Bone marrow (tissue), 2 donors: Measurements from ENCODE around the gene PPP2R3A.
"Not testable (repeated sequence)": the region's sequence is repeated elsewhere in the genome, so short reads cannot be mapped to it uniquely, and the experiment has no call there.

Experiments
- DNase-seq, 2 donors: peaks; one replicate each; lab custom pipeline; 2025; lab: John Stamatoyannopoulos, UW

The PPP2R3A gene, protein sequence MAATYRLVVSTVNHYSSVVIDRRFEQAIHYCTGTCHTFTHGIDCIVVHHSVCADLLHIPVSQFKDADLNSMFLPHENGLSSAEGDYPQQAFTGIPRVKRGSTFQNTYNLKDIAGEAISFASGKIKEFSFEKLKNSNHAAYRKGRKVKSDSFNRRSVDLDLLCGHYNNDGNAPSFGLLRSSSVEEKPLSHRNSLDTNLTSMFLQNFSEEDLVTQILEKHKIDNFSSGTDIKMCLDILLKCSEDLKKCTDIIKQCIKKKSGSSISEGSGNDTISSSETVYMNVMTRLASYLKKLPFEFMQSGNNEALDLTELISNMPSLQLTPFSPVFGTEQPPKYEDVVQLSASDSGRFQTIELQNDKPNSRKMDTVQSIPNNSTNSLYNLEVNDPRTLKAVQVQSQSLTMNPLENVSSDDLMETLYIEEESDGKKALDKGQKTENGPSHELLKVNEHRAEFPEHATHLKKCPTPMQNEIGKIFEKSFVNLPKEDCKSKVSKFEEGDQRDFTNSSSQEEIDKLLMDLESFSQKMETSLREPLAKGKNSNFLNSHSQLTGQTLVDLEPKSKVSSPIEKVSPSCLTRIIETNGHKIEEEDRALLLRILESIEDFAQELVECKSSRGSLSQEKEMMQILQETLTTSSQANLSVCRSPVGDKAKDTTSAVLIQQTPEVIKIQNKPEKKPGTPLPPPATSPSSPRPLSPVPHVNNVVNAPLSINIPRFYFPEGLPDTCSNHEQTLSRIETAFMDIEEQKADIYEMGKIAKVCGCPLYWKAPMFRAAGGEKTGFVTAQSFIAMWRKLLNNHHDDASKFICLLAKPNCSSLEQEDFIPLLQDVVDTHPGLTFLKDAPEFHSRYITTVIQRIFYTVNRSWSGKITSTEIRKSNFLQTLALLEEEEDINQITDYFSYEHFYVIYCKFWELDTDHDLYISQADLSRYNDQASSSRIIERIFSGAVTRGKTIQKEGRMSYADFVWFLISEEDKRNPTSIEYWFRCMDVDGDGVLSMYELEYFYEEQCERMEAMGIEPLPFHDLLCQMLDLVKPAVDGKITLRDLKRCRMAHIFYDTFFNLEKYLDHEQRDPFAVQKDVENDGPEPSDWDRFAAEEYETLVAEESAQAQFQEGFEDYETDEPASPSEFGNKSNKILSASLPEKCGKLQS (N-terminal part only)

GRCh38 chr3:135965506-135966270 lies at the start of gene PPP2R3A:
PPP2R3A (plus strand) TSS chr3:135965728; CDS start chr3:136001499, 35,771 bp downstream.
- peak in 1 of 2 donors; percentile 62 for DNase-seq

DNA sequence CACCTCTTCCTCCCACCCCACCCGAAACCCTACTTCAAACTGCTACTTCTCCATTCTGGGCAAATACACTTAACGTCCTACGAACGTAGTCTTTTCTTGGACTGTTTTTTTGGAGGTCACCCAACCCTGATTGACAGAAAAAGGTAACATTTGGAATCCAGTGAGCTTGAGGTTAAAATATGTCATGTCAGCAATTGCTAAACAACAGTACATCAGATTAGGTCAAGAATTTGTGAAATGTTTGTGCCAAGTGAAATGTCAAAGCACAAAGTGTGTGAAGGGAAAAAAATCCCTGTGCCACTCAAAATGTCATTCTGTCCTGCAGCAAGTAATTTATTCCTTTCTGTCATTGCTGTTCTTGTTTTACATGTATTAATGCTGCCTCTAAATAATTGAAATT lies 49.2 kb upstream of the PPP2R3A start:
- DNase-seq = no peak

- no peak for DNase-seq
Observed at GRCh38 chr3:135917076-135917475, 48.5 kb upstream of the PPP2R3A start.

DNA sequence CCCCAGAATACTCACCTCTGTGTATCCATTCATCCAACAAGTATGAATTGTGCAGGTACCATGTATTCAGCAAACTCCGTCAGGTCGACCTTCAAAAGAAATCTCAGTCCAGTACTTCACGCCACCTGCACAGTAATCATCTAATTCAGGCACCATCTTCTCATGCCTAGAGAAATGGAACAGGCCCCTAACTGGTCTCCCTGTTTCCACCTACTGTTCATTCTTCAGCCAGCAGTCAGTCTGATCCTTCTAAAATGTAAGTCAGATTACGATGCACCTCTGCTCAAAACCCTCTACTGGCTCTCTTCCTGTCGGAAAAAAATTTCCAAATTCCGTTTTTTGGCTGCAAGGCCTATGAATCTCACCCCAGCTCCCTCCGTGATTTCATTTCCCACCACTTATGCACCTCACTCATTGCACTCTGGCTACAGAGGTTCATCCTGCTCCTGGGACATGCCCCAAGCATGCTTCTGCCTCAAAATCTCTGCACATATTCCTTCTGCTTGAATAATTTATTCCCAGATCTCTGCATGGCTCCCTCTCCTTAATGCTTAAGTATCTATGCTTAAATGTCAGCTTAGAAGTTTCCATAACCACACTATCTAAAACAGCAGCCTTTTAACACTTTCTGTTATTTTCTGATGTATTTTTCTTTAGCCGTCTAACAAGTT lies 47.5 kb upstream of the PPP2R3A start:
- DNase-seq = no peak

DNA sequence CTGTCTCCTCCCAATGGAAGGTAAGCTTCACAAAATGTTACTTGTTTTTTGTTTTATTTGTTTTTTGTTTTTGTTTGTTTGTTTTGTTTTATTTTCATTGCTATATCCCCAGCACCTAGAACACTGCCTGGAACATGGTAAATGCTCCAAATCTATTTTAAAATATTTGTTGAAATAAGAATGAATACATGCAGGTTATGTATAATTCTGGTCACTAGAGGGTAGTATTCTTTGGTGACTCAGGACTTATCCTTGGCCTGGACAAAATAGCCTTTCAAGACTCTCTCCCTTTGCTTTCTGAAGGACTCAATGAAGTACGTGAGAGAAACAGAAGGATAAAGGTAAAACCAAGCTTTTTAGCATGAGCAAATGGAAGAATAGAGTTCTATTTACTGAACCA lies 46.9 kb upstream of the PPP2R3A start:
- no peak for DNase-seq

DNA sequence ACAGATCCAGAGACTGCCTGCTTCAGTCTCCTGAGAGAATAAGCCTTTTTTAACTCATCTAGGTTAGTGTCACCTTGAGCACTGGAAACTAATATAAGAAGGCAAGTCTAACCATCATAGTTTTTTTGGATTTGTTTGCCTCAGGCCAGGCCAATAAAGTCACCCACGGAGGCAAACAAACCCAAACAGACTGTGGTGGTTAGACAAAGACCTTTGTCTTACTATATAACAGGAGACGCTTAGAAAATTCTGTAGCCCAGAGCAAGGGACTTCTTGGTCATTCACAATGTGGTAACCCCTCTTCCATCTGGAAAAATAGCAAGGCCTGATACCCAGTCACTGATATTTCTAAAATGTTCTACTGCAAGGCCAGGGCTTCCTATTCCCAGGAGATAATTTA lies 45.3 kb upstream of the PPP2R3A start:
- DNase-seq = no peak

GRCh38 chr3:135922903-135923250 lies 42.7 kb upstream of the PPP2R3A start:
- no peak for DNase-seq

DNA sequence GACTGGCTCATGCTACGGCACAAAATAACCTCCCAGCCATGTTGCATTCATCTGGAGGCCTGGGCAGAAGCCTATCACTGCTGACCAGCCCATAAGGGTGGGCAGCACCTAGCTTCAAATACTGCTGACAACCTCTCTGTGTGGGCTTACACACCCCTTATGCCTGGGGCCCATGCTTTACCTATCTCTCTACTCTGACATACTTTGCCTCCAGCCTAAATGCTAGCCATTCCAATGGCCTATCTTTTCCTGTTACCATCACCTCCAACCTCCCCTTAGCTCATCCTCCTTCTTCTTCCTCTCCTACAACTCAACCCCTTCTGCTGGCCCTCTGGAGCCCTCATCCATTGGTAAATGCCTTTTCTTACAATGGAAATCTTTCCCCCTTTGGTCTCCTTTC lies 41.0 kb upstream of the PPP2R3A start:
- no peak for DNase-seq

DNA sequence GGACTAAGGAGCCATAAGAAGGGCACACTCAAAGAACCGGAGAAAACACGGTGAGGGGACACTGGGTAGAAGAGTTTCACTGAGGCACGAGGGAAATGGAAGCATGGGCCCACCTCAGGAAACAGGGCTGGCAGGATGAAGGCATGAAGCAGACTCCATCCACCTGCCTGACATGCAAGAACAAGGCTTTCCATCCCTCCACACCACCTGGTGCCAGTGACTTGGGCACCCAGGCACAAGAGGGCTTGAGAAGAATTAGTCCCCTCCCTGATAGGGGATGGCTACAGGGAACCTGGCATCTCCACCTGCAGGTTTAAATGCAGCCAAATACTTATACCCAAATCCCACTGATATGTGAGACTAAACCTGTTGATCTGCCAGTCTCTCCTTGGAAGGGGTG lies 38.9 kb upstream of the PPP2R3A start:
- no peak for DNase-seq

DNA sequence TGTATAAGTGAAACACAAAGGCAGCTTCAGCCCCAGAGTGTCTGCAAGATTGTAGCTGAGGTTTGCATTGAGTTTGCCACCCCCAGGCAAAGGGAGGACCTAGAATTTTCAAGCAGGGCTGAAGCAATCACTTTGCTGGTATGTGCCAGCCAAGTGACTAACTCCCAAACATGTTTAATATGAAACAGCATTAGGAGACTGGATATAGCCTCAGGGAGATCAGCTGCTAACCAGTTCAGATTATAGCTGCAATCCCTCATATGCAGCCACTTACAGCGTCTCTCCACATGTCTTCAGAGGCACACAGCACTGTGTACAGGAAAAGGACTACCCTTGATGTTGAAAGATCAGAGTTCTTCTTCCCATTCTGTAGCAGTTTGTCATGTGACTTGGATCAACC lies 38.4 kb upstream of the PPP2R3A start:
- no peak for DNase-seq

DNA sequence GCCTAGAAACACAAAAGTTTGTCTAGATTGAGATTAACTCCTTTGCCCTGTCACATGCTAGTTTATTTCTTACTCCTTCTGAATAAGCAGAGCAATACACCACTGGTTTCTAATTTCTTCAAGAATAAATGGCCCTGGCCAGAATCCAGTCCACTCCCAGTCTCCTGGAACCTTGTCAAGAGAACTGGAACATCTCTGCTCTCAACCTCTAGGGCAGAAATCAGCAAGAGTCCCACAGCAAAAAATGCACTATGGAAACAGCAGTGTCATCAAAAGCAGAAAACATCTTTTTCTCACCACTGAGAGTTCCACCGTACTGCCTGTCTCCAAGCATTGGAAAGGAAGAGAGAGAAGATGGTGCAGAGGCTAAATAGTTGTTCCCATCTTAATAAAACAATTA lies 35.9 kb upstream of the PPP2R3A start:
- no peak for DNase-seq

- no peak for DNase-seq
Observed at GRCh38 chr3:135930255-135930654, 35.3 kb upstream of the PPP2R3A start.

DNA sequence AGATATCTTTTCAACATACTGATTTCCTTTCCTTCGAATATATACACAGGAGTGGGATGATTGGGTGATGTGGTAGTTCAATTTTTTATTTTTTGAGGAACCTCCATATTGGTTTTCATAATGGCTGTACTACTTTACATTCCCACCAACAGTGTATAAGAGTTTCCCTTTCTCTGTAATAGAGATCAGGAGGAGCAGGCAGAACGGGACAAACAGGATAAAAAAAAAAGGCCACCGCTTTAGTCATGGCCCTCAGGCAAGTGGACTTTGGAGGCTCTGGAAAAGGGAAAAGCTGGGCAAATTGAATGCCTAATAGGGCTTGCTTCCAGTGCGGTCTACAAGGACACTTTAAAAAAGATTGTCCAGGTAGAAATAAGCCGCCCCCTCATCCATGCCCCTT lies 30.4 kb upstream of the PPP2R3A start:
- not testable (repeated sequence) for DNase-seq

GRCh38 chr3:135937766-135938165 lies 27.8 kb upstream of the PPP2R3A start:
- not testable (repeated sequence) for DNase-seq

- no peak for DNase-seq
Observed at GRCh38 chr3:135944831-135945230, 20.7 kb upstream of the PPP2R3A start.

DNA sequence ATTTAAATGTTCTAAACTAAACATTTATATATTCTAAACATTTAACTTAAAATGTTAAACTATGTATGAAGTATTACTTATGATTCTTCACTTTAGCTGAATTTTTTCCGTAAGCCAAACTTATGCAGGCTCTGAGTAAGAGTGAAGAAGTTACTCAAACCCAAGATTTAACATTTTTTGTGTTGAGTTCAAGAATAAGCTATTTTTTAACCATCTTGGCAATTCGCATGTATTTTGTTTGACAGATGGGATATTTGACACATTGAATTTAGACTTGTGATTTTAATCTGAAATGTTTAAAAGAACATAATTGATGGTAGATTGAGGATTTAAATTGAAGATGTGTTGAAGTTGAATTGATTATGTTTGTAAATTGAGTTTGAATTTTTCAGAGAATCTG lies 14.6 kb upstream of the PPP2R3A start:
- DNase-seq = no peak

DNA sequence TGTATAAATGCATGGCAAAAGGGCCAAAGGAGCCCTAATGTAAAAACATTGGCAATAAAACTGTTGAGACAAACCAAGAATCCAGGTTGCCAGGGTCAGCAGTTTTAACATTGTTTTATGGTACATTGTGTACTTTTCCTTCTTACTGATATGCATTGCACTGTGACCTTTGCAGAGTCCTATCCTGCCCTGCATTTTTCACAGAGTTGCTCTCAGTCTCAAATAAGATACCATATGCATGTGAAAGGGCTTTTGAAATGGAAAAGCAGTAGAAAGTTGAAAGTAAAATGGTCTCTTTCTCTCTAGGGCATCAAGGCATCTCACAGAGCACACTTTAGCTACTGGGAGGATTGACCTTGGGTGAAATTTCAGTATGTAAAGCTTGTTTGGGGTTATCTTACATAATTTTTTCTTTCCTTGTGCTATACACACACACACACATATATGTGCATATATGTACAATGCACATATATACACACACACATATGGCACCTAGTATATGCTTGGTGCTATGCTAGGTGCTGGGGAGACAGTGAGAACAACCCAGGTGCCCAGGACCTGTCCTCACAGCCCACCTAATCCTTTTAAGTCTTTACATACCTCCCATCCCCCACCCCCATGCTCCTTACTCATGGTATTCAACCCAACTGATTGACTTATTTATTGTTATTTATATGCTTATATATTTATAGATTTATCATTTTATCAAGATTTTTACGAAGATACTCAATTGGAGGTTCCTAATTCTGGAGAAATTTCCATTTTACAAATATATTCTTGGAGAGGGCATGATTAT lies 1.2 kb upstream of the PPP2R3A start:
- DNase-seq = no peak

GRCh38 chr3:135965129-135965505 lies 411 bp upstream of the PPP2R3A start:
- DNase-seq = no peak

DNA sequence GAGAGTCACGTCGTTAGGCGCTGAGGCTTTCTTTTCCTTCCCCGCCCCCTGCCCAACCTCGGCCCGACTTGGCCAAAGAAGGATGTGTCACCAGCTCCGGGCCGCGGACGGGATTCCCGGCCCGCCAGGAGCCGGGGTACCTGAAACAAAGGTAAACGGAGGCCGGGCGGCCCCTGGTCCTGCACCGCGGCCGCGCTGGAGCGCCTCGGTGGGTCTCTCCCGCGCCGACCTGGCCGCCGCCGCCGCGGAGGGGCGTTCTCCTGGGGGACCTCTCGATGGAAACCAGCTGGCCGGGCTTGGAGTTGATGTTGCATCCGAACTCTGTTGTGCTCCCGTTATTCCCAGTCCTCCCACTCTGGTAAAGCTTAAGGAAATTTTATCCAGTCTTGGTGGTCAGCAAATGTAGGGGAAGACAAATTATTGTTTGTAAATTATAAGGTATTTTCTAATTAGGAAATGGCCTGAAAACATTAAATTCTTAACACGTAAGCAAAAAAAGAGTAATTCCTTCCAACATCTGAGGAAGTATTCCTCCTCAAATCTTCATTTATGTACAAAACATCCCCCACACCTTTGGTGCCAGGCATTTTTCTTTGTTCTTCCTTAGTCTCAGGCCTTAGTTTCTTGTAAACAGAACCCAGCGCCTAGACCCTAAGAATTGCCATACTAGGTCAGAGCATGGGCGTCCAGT lies 888 bp downstream of the PPP2R3A start:
- DNase-seq = no peak

DNA sequence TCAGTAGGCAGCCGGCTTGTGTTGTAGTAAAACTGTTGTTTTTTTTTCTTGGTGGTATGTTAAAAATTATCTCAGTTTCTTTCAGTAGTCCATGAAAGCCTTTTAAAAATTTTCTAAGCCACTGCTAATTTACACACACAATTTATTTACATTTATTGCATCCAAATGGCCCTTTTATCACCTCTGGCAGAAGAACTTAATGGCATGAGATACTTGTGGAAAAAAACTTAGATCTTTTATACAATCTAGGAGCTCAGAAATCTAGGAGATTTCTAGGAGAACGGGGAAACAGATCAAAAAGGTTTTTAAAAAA lies 1.4 kb downstream of the PPP2R3A start:
- DNase-seq = no peak
